Activated CD4-positive, CD25-positive, alpha-beta regulatory T cell treated with anti-CD3 and anti-CD28 coated beads, Interleukin-2, amount 50 U/mL, for 16 hours (primary cell): ENCODE data around the gene PHACTR1.
A peak's percentile ranks its signal among the peaks of the same experiment; 100 is the strongest.
"Not testable (repeated sequence)": the region's sequence is repeated elsewhere in the genome, so short reads cannot be mapped to it uniquely, and the experiment has no call there.

Experiments used
- DNase-seq: peaks from one replicate; pipeline ENCODE4 v3.0.0-alpha.2; 2020; ENCODE audit warnings: low read depth, low spot score

The PHACTR1 gene

GRCh38 chr6:13307508-13307995, 591.0 kb downstream of the PHACTR1 start:
- no peak for DNase-seq

GRCh38 chr6:13308332-13308731, 591.8 kb downstream of the PHACTR1 start:
- DNase-seq, result no peak

GRCh38 chr6:13311155-13311554, 594.6 kb downstream of the PHACTR1 start:
- DNase-seq, result no peak

GRCh38 chr6:13314806-13315205, 598.2 kb downstream of the PHACTR1 start:
- DNase-seq, result no peak

- no peak for DNase-seq
Measured at GRCh38 chr6:13315896-13316295, 599.3 kb downstream of the PHACTR1 start.

GRCh38 chr6:13318821-13319220, 602.3 kb downstream of the PHACTR1 start:
- DNase-seq, result no peak

GRCh38 chr6:13319891-13320564, 603.5 kb downstream of the PHACTR1 start:
- no peak for DNase-seq

- not testable (repeated sequence) for DNase-seq
Measured at GRCh38 chr6:13326031-13326586, 609.5 kb downstream of the PHACTR1 start.

GRCh38 chr6:13327691-13328075, 611.1 kb downstream of the PHACTR1 start:
- DNase-seq, result no peak

- peak; percentile 82 for DNase-seq
Measured at GRCh38 chr6:13328076-13328874, 611.7 kb downstream of the PHACTR1 start, which contains the start of gene TBC1D7. Gene TBC1D7, minus strand, starts transcription at chr6:13328537. Its CDS starts 1,639 bp downstream, at chr6:13326898.

- DNase-seq, result no peak
Measured at GRCh38 chr6:13328875-13329183, 612.3 kb downstream of the PHACTR1 start.

- DNase-seq, result no peak
Measured at GRCh38 chr6:13331516-13332348, 615.2 kb downstream of the PHACTR1 start.

GRCh38 chr6:13332349-13332706, 615.8 kb downstream of the PHACTR1 start:
- DNase-seq, result no peak

GRCh38 chr6:13334953-13335352, 618.4 kb downstream of the PHACTR1 start:
- no peak for DNase-seq

GRCh38 chr6:13336553-13336952, 620.0 kb downstream of the PHACTR1 start:
- DNase-seq, result peak; percentile 49

- no peak for DNase-seq
Measured at GRCh38 chr6:13338038-13338437, 621.5 kb downstream of the PHACTR1 start.
